Spleen (tissue), 7 donors: ENCODE measurements around the gene MACROD2.

Source experiments
- CTCF ChIP-seq, 11 experiments: fragments of 200-600 bp in 7 of 11; fragments of 450-650 bp in 4 of 11; sonication (generic) in 4 of 11; IDR thresholded peaks in 8 of 11; conservative IDR thresholded peaks in 3 of 11; 1 replicate in 7 of 11; 2 replicates in 4 of 11; pipeline versions ENCODE4 v1.4.0 to v1.8.0; 2016 to 2021; ENCODE audit warnings: antibody characterized with exemption in 11 of 11, inconsistent platforms in 4 of 11, mild to moderate bottlenecking in 1 of 11
- POLR2A ChIP-seq, 3 donors: fragments of 450-650 bp; IDR thresholded peaks; one replicate each; pipeline ENCODE4 v1.5.1; 2017; ENCODE audit warnings: antibody characterized with exemption in 3 of 3, mild to moderate bottlenecking in 1 of 3
- POLR2AphosphoS5 ChIP-seq, 3 donors: sonication (generic); formaldehyde crosslinking; IDR thresholded peaks; one replicate each; pipeline ENCODE4 v1.5.1; 2017; ENCODE audit warnings: antibody characterized with exemption in 3 of 3
- donor health status: DM: no; HTN: no; CAD: no; lungs with moderate emphysema.
- donor health status: DM: no; HTN: no; CAD: no.
- donor health status: DM: no; HTN: no; CAD: no.

- TF ChIP-seq POLR2AphosphoS5 (IDR thresholded peaks at IDR 0.05) (no peak), POLR2A (IDR thresholded peaks at IDR 0.05) (no peak), CTCF (IDR thresholded peaks at IDR 0.05 in 8 of 11, conservative IDR thresholded peaks at IDR 0.05 in 3 of 11) (no peak)
Observed at GRCh38 chr20:15227102-15227501, 1231.8 kb downstream of the MACROD2 start.
